Endometrium (tissue), 2 donors: ENCODE measurements around the gene NNMT.
"Not testable (repeated sequence)": the region's sequence is repeated elsewhere in the genome, so short reads cannot be mapped to it uniquely, and the experiment has no call there.

Experiments
- FAIRE-seq: peaks from 2 replicates; lab custom pipeline; 2012; peaks lifted over from hg19 to GRCh38; lab: Jason Lieb, UNC
- donor health status: control.
- donor health status: control.

Gene NNMT

GRCh38 chr11:114310095-114310494, 13.9 kb downstream of the NNMT start:
- no peak for FAIRE-seq

GRCh38 chr11:114311946-114312345, 15.7 kb downstream of the NNMT start:
- FAIRE-seq, result no peak

GRCh38 chr11:114314096-114314495, 17.9 kb downstream of the NNMT start:
- FAIRE-seq, result no peak

- peak; percentile 85 for FAIRE-seq
Measured at GRCh38 chr11:114315749-114316368, 19.7 kb downstream of the NNMT start.

GRCh38 chr11:114316980-114317786, 21.0 kb downstream of the NNMT start:
- FAIRE-seq, result no peak

- no peak for FAIRE-seq
Measured at GRCh38 chr11:114317787-114318137, 21.6 kb downstream of the NNMT start.

GRCh38 chr11:114318361-114318760, 22.2 kb downstream of the NNMT start:
- FAIRE-seq, result no peak

- FAIRE-seq, result no peak
Measured at GRCh38 chr11:114319716-114320328, 23.6 kb downstream of the NNMT start.

GRCh38 chr11:114321621-114322257, 25.5 kb downstream of the NNMT start:
- FAIRE-seq, result no peak

- no peak for FAIRE-seq
Measured at GRCh38 chr11:114322934-114323333, 26.7 kb downstream of the NNMT start.

- FAIRE-seq, result no peak
Measured at GRCh38 chr11:114326151-114326550, 30.0 kb downstream of the NNMT start.

- FAIRE-seq, result no peak
Measured at GRCh38 chr11:114326776-114327175, 30.6 kb downstream of the NNMT start.

GRCh38 chr11:114330373-114330772, 34.2 kb downstream of the NNMT start:
- no peak for FAIRE-seq

GRCh38 chr11:114340311-114341131, 44.3 kb downstream of the NNMT start:
- FAIRE-seq, result peak; percentile 69

- FAIRE-seq, result not testable (repeated sequence)
Measured at GRCh38 chr11:114341667-114342066, 45.5 kb downstream of the NNMT start.

- FAIRE-seq, result no peak
Measured at GRCh38 chr11:114342476-114342875, 46.3 kb downstream of the NNMT start.

GRCh38 chr11:114343020-114343419, 46.8 kb downstream of the NNMT start:
- FAIRE-seq, result no peak

- FAIRE-seq, result no peak
Measured at GRCh38 chr11:114343493-114343892, 47.3 kb downstream of the NNMT start.

- FAIRE-seq, result no peak
Measured at GRCh38 chr11:114344494-114344893, 48.3 kb downstream of the NNMT start.

- FAIRE-seq, result no peak
Measured at GRCh38 chr11:114345575-114346222, 49.5 kb downstream of the NNMT start.

GRCh38 chr11:114346709-114347141, 50.5 kb downstream of the NNMT start:
- no peak for FAIRE-seq
